ENCODE results near the gene TALDO1.

Gene TALDO1

GRCh38 chr11:742156-742546 lies 5.1 kb upstream of the TALDO1 start:
- no peak for TF ChIP-seq ZNF274 (IDR thresholded peaks at IDR 0.05; ENCODE audit: low read depth, low read length)
- no peak overlapping the region for H3K4me3 ChIP-seq (ENCODE audit: low read length)

GRCh38 chr11:742571-743201 lies 4.6 kb upstream of the TALDO1 start:
- H3K4me3 ChIP-seq (ENCODE audit: low read length), result no peak overlapping the region
- TF ChIP-seq ZNF274 (IDR thresholded peaks at IDR 0.05; ENCODE audit: low read depth, low read length), result no peak

- no peak overlapping the region for H3K4me3 ChIP-seq (ENCODE audit: low read length)
- TF ChIP-seq ZNF274 (IDR thresholded peaks at IDR 0.05; ENCODE audit: low read depth, low read length), result no peak
Observed at GRCh38 chr11:745428-745827, 1.8 kb upstream of the TALDO1 start.

- H3K4me3 ChIP-seq (ENCODE audit: low read length), result peak overlapping the region; percentile 84; the same call in 1 of the 2 replicates
- no peak for TF ChIP-seq ZNF274 (IDR thresholded peaks at IDR 0.05; ENCODE audit: low read depth, low read length)
Observed at GRCh38 chr11:746289-747157, 741 bp upstream of the TALDO1 start.

GRCh38 chr11:748007-748359 lies 719 bp downstream of the TALDO1 start:
- peak overlapping the region; percentile 84 for H3K4me3 ChIP-seq (ENCODE audit: low read length)
- no peak for TF ChIP-seq ZNF274 (IDR thresholded peaks at IDR 0.05; ENCODE audit: low read depth, low read length)

GRCh38 chr11:749731-750130 lies 2.5 kb downstream of the TALDO1 start:
- no peak overlapping the region for H3K4me3 ChIP-seq (ENCODE audit: low read length)
- no peak for TF ChIP-seq ZNF274 (IDR thresholded peaks at IDR 0.05; ENCODE audit: low read depth, low read length)

- TF ChIP-seq ZNF274 (IDR thresholded peaks at IDR 0.05; ENCODE audit: low read depth, low read length), result no peak
- H3K4me3 ChIP-seq (ENCODE audit: low read length), result no peak overlapping the region
Observed at GRCh38 chr11:760236-760635, 13.0 kb downstream of the TALDO1 start.

GRCh38 chr11:761526-762108 lies 14.4 kb downstream of the TALDO1 start:
- TF ChIP-seq ZNF274 (IDR thresholded peaks at IDR 0.05; ENCODE audit: low read depth, low read length), result no peak
- H3K4me3 ChIP-seq (ENCODE audit: low read length), result no peak overlapping the region

DNA sequence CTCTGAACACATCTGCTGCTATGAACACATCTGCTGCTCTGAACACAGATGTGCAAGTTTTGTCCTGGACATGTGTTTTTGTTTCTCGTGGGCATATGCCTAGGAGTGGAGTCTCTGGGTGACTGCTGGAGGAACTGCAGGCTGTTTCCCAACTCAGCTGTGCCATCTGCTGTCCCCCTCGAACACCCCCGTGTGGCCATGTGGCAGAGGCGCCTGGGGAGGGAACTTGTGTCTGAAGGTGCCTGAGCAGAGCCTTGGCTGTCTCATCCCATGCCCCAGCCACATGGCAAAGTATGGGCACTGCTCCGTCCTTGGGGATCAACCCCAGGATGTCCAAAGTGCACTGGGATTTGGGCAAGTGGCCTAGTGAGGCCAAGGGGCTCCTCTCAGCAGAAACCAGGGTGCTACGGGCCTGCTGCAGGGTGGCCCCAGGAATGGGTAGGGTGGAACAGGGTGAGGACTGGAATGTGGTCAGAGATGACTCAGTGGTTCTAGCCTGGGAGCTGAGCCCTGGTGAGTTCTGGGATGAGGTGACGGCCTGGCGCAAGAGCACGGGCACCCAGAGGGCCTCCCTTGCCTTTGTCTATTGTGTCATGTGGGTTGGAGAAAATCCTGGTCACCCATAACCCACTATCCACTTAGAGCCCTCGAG lies 15.3 kb downstream of the TALDO1 start:
- no peak overlapping the region for H3K4me3 ChIP-seq (ENCODE audit: low read length)
- TF ChIP-seq ZNF274 (IDR thresholded peaks at IDR 0.05; ENCODE audit: low read depth, low read length), result no peak

GRCh38 chr11:763073-763463 lies 15.8 kb downstream of the TALDO1 start:
- TF ChIP-seq ZNF274 (IDR thresholded peaks at IDR 0.05; ENCODE audit: low read depth, low read length), result no peak
- H3K4me3 ChIP-seq (ENCODE audit: low read length), result no peak overlapping the region

GRCh38 chr11:763549-764321 lies 16.5 kb downstream of the TALDO1 start:
- H3K4me3 ChIP-seq (ENCODE audit: low read length), result no peak overlapping the region
- TF ChIP-seq ZNF274 (IDR thresholded peaks at IDR 0.05; ENCODE audit: low read depth, low read length), result no peak

DNA sequence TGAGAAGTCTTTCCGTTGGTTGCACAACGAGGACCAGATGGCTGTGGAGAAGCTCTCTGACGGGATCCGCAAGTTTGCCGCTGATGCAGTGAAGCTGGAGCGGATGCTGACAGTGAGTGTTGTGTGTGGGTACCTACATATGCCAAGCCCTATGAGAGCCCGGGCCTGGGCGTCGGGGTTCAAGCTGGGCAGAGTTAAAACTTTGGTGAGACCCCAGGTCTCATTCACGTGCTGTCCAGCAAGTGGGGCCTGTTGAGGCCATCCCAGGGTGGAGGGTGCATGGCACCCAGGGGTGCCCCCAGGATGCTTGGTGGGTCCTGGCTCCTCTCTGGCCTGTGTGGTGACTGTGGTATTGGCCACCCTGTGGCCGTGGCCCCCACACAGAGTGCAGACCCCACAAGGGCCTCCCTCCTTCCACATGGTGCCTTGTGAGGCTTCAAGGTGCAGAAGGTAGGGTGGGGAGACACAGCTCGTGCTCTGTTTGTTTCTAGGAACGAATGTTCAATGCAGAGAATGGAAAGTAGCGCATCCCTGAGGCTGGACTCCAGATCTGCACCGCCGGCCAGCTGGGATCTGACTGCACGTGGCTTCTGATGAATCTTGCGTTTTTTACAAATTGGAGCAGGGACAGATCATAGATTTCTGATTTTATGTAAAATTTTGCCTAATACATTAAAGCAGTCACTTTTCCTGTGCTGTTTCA lies 17.2 kb downstream of the TALDO1 start:
- no peak overlapping the region for H3K4me3 ChIP-seq (ENCODE audit: low read length)
- TF ChIP-seq ZNF274 (IDR thresholded peaks at IDR 0.05; ENCODE audit: low read depth, low read length), result no peak

- no peak for TF ChIP-seq ZNF274 (IDR thresholded peaks at IDR 0.05; ENCODE audit: low read depth, low read length)
- H3K4me3 ChIP-seq (ENCODE audit: low read length), result no peak overlapping the region
Observed at GRCh38 chr11:765025-765801, 17.9 kb downstream of the TALDO1 start.
